ENCODE data around the gene PNPLA7.

The PNPLA7 gene

GRCh38 chr9:137429546-137429890 lies 120.7 kb downstream of the PNPLA7 start:
- TF ChIP-seq CTCF (conservative IDR thresholded peaks at IDR 0.05; ENCODE audit: low read depth, low read length), result no peak
- DNase-seq (ENCODE audit: low read depth), result no peak
- no peak overlapping the region for H3K4me3 ChIP-seq (ENCODE audit: low read length)

- no peak overlapping the region for H3K4me3 ChIP-seq (ENCODE audit: low read length)
- DNase-seq (ENCODE audit: low read depth), result no peak
- no peak for TF ChIP-seq CTCF (conservative IDR thresholded peaks at IDR 0.05; ENCODE audit: low read depth, low read length)
Measured at GRCh38 chr9:137428841-137429545, 121.2 kb downstream of the PNPLA7 start.

GRCh38 chr9:137428311-137428630 lies 121.9 kb downstream of the PNPLA7 start:
- no peak for DNase-seq (ENCODE audit: low read depth)
- TF ChIP-seq CTCF (conservative IDR thresholded peaks at IDR 0.05; ENCODE audit: low read depth, low read length), result no peak
- H3K4me3 ChIP-seq (ENCODE audit: low read length), result no peak overlapping the region

GRCh38 chr9:137427454-137428310 lies 122.5 kb downstream of the PNPLA7 start:
- TF ChIP-seq CTCF (conservative IDR thresholded peaks at IDR 0.05; ENCODE audit: low read depth, low read length), result no peak
- no peak overlapping the region for H3K4me3 ChIP-seq (ENCODE audit: low read length)
- no peak for DNase-seq (ENCODE audit: low read depth)

GRCh38 chr9:137426018-137426681 lies 124.1 kb downstream of the PNPLA7 start:
- no peak for DNase-seq (ENCODE audit: low read depth)
- H3K4me3 ChIP-seq (ENCODE audit: low read length), result no peak overlapping the region
- TF ChIP-seq CTCF (conservative IDR thresholded peaks at IDR 0.05; ENCODE audit: low read depth, low read length), result no peak

GRCh38 chr9:137423514-137424291 lies 126.5 kb downstream of the PNPLA7 start:
- TF ChIP-seq CTCF (conservative IDR thresholded peaks at IDR 0.05; ENCODE audit: low read depth, low read length), result no peak
- DNase-seq (ENCODE audit: low read depth), result no peak
- peak overlapping the region; percentile 40 for H3K4me3 ChIP-seq (ENCODE audit: low read length)
